Ishikawa (cell line): ENCODE data around the gene FAM20B.

Experiments used
- CEBPB ChIP-seq: IDR thresholded peaks from 2 replicates; pipeline ENCODE4 v1.6.1; 2012
- RAD21 ChIP-seq: IDR thresholded peaks from 2 replicates; pipeline ENCODE4 v1.6.1; 2012; ENCODE audit warnings: low read depth
- TAF1 ChIP-seq: IDR thresholded peaks from 2 replicates; pipeline ENCODE4 v1.6.1; 2012; ENCODE audit warnings: low read depth, mild to moderate bottlenecking
- USF1 ChIP-seq: IDR thresholded peaks from 2 replicates; pipeline ENCODE4 v1.6.1; 2012

- TF ChIP-seq TAF1 (no peak), RAD21 (no peak), USF1 (no peak), CEBPB (0 out of 2 replicates have a peak, but pooled peaks have one; percentile 17)
These were observed 35.9 kb downstream of the FAM20B start for GRCh38 chr1:179061360-179062282.
